RWPE2 (cell line): ENCODE results near the gene ARRB2.

Source experiments
- ATAC-seq: fragments of 200-7000 bp; cut with Tn5 transposase; 3 replicates; pipeline ENCODE4 v1.9.1; 2021; ENCODE audit warnings: low read depth
- DNase-seq: peaks from one replicate; pipeline ENCODE4 v3.0.0-alpha.2; 2020; ENCODE audit warnings: low spot score
- H3K27ac ChIP-seq: fragments of 450-650 bp; 2 replicates; pipeline ENCODE4 v1.5.1; 2017; ENCODE audit warnings: mild to moderate bottlenecking; ENCODE audit not compliant: poor library complexity, severe bottlenecking
- H3K27me3 ChIP-seq: fragments of 250-450 bp; sonication (Bioruptor Pico); 2 replicates; pipeline ENCODE4 v1.5.1; 2021; ENCODE audit warnings: mild to moderate bottlenecking, moderate library complexity; ENCODE audit not compliant: insufficient read depth, poor library complexity, severe bottlenecking
- H3K36me3 ChIP-seq: fragments of 250-450 bp; sonication (Bioruptor Pico); 2 replicates; pipeline ENCODE4 v1.5.1; 2020; ENCODE audit warnings: low read depth, mild to moderate bottlenecking, moderate library complexity
- H3K4me1 ChIP-seq: fragments of 250-450 bp; sonication (Bioruptor Pico); 2 replicates; pipeline ENCODE4 v1.5.1; 2021; ENCODE audit warnings: mild to moderate bottlenecking, moderate library complexity; ENCODE audit not compliant: insufficient read depth, poor library complexity, severe bottlenecking
- H3K4me3 ChIP-seq: fragments of 250-450 bp; sonication (Bioruptor Pico); 2 replicates; pipeline ENCODE4 v1.5.1; 2021; ENCODE audit warnings: mild to moderate bottlenecking, moderate library complexity; ENCODE audit not compliant: severe bottlenecking
- H3K9me3 ChIP-seq: fragments of 250-450 bp; sonication (Bioruptor Pico); 2 replicates; pipeline ENCODE4 v1.5.1; 2021; ENCODE audit warnings: mild to moderate bottlenecking, moderate library complexity; ENCODE audit not compliant: severe bottlenecking
- TF ChIP-seq, protein P1 (sequence below): fragments of 450-650 bp; IDR thresholded peaks from one replicate; pipeline ENCODE4 v1.5.1; 2017; ENCODE audit warnings: mild to moderate bottlenecking, moderate library complexity; ENCODE audit not compliant: poor library complexity, severe bottlenecking

Gene ARRB2

DNA sequence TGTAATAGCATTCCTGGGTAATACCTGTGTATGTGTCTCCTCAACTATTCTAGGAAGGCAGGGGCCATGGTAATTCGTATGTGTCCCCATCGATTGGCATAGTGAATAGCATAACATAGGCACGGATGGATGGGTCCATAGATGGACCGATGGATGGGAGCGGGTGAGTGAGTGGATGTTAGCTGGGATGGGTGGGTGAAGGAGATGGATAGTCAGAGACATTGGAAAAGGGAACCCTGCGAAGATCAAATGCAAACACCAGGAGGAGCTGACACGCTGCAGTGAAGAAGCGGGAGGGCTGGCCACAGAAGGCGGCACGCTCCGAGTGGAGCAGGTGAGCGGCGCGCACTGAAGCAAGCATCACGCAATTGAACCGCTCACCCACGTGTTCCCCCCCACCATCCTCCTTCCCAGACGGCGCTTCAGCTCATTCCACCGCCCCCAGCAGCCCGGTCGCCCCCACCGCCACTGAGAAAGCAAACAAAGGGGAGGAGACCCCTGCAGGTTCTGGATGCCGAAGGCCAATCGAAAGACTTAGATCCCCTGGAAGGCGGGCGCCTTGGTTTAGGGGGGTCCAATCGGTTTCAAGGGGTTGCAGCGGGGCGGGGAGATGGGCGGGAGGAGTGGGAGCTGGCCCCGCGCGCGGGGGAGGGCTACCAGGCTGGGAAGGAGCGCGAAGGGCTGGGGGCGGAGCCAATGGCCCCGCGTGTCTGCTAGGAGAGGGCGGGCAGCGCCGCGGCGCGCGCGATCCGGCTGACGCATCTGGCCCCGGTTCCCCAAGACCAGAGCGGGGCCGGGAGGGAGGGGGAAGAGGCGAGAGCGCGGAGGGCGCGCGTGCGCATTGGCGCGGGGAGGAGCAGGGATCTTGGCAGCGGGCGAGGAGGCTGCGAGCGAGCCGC, at the start of gene ARRB2:
Gene ARRB2, plus strand, starts transcription at position 839 of the 899 bp plus-strand sequence. CDS start 90 bp downstream, outside the sequence.
- Histone ChIP-seq H3K4me3 (peak within 1 kb of the TSS; percentile 51), H3K36me3 (no peaks in the 10 kb centered on the region), H3K4me1 (no peaks in the 10 kb centered on the region), H3K27me3 (no peaks in the 10 kb centered on the region), H3K27ac (peak within 1 kb of the TSS; percentile 72), H3K9me3 (no peaks in the 10 kb centered on the region)
- ATAC-seq: peak; percentile 77
- TF ChIP-seq, protein P1, sequence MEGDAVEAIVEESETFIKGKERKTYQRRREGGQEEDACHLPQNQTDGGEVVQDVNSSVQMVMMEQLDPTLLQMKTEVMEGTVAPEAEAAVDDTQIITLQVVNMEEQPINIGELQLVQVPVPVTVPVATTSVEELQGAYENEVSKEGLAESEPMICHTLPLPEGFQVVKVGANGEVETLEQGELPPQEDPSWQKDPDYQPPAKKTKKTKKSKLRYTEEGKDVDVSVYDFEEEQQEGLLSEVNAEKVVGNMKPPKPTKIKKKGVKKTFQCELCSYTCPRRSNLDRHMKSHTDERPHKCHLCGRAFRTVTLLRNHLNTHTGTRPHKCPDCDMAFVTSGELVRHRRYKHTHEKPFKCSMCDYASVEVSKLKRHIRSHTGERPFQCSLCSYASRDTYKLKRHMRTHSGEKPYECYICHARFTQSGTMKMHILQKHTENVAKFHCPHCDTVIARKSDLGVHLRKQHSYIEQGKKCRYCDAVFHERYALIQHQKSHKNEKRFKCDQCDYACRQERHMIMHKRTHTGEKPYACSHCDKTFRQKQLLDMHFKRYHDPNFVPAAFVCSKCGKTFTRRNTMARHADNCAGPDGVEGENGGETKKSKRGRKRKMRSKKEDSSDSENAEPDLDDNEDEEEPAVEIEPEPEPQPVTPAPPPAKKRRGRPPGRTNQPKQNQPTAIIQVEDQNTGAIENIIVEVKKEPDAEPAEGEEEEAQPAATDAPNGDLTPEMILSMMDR: peak; percentile 62
- peak; percentile 98 for DNase-seq

DNA sequence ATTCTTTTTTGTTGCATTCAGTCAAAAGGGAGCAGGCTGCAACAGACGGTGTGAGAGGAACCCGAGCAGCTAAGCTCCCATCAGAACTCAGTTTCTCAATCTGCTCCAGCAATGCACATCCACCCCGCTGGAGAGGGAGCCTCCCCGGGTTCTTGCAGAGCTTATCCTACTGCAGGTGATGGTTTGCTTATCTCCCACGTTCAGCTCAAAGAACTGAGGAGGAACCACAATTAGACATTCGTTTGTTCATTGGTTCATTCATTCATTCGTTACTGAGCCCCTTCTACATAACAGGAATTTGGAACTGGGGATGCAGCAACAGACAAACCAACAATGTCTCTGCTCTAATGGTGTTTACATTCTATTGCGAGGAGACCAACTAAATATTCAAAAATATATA, 46.7 kb upstream of the ARRB2 start:
- TF ChIP-seq, protein P1: no peak
- DNase-seq: no peak
- Histone ChIP-seq H3K4me1 (no peaks in the 10 kb centered on the region), H3K4me3 (no peak overlapping the region), H3K27ac (no peak overlapping the region), H3K27me3 (peaks cover 6% of the 10 kb centered on the region), H3K36me3 (no peaks in the 10 kb centered on the region), H3K9me3 (no peaks in the 10 kb centered on the region)
- ATAC-seq: no peak

DNA sequence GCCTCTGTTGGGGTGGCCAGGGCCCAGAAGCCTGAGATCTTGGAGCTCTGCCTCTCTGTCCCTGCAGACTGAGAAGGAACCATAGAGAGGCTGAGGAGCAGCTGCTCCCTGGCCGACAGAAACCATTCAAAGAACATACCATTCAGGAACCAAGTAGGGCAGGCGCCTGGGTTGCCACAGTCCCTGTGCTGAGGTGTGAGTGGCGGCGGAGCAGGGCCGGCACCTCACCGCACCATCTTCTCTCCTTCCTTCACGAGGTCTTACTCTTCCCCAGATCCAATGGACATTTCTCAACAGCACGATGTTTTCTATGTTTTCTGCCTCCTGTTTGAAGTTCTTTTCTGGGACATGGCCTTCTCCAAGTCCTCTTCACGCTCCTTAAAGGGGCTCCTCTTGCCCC, 46.2 kb upstream of the ARRB2 start:
- DNase-seq (no peak), ATAC-seq (no peak)
- Histone ChIP-seq H3K4me3 (no peak overlapping the region), H3K27ac (no peak overlapping the region), H3K9me3 (no peaks in the 10 kb centered on the region), H3K4me1 (no peaks in the 10 kb centered on the region), H3K27me3 (peaks cover 6% of the 10 kb centered on the region), H3K36me3 (no peaks in the 10 kb centered on the region)
- TF ChIP-seq, protein P1: no peak

DNA sequence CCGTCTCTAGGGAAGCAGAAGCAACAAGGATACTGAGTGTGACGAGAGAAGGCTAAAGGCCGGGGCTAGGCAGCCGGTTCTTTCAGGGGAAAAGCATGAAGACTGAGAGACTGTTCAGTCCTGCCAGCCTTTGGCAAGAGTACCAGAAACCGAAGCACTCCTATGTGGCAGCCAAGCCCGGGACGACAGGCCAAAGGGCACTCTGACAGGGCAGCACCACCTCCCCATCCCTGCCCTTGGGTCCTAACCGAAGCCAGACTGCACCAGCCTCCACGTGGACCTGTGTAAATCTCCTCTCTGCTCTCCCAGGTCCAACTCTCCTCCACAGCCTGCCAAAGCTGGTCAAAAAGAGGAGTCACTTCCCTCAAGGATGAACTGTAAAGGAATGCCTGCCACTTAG, 45.4 kb upstream of the ARRB2 start:
- H3K36me3 ChIP-seq: no peaks in the 10 kb centered on the region

More for the DNA sequence above, 45.4 kb upstream of the ARRB2 start:
- H3K4me3 ChIP-seq: no peak overlapping the region
- no peaks in the 10 kb centered on the region for H3K4me1 ChIP-seq
- peak; percentile 28; the same call in 2 of the 3 replicates for ATAC-seq
- peaks cover 6% of the 10 kb centered on the region for H3K27me3 ChIP-seq
- TF ChIP-seq, protein P1: no peak
- no peaks in the 10 kb centered on the region for H3K9me3 ChIP-seq
- DNase-seq: no peak
- no peak overlapping the region for H3K27ac ChIP-seq
